Midbrain (tissue), 1 donor: ENCODE results near the gene AP3S1.
"Not testable (repeated sequence)": the region's sequence is repeated elsewhere in the genome, so short reads cannot be mapped to it uniquely, and the experiment has no call there.

ENCODE experiments used
- DNase-seq: peaks from one replicate; lab custom pipeline; 2025; lab: John Stamatoyannopoulos, UW

Gene AP3S1

DNA sequence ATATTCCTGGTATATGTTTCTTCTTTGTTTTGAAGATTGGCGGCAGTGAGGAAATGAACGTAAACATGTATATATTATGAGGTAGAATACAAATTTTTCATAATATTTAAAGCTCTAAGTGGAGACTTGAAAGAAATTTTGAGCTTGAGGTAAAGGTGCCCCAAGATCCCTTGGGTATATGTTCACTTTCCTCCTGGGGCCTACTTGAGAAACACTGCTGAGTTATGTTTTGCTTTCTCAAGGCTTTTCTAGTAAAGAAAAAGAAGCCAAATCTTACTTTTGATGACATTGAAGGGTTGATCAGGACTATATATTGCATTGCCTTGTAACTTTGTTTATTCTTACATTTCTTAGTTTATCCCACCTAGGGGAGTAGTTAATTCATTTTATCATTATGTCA lies 30.7 kb downstream of the AP3S1 start:
- DNase-seq: no peak

- DNase-seq: no peak
Measured at GRCh38 chr5:115873392-115873791, 31.7 kb downstream of the AP3S1 start.

DNA sequence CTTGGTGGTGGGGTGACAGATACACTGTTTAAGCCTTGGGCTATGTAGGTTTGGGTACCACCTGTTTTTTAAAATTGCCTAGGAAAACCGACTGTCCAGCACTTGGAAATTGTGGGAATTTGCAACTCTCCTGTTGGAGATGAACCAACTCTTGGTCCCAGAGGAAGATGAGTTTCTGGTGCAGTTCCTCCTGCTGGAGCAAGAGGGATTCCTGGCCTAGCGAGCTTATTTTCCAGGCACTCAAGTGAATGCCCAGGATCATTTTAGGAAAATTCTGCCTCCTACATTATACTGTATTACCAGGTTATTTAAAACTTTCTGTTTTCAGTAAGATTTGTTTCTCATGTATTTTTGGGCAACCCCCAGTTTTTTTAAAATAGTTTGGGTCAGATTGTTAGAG lies 33.7 kb downstream of the AP3S1 start:
- no peak for DNase-seq

GRCh38 chr5:115877342-115877741 lies 35.6 kb downstream of the AP3S1 start:
- not testable (repeated sequence) for DNase-seq

DNA sequence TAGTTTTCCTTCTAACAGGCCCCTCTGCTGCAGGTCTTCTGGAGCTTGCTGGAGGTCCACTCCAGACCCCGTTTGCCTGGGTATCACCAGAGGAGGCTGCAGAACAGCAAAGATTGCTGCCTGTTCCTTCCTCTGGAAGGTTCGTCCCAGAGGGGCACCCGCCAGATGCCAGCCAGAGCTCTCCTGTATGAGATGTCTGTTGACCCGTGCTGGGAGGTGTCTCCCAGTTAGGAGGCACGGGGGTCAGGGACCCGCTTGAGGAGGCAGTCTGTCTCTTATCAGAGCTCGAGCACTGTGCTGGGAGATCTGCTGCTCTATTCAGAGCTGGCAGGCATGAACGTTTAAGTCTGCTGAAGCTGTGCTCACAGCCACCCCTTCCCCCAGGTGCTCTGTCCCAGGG lies 40.7 kb downstream of the AP3S1 start:
- DNase-seq: not testable (repeated sequence)

GRCh38 chr5:115884704-115885103 lies 43.0 kb downstream of the AP3S1 start:
- DNase-seq: no peak

- not testable (repeated sequence) for DNase-seq
Measured at GRCh38 chr5:115885208-115885607, 43.5 kb downstream of the AP3S1 start.

DNA sequence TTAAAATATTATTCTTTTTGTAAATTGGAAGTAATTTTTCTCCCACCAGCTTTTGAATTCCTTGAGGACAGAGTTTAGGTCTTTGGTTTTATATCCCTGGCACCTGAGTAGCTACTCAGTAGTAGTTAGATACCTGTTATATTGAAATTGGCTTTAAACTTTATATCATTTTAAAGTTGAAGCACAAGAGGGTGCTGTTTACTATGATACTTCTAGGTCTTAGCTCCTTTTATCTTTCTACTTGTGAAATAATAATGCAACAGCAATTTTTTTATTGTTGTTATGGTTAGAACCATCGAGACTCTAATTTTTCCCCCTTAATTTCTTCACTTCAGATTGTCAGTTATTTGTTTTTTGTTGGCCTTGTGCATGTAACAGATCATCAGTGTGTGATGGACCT lies 46.3 kb downstream of the AP3S1 start:
- peak; percentile 10 for DNase-seq

DNA sequence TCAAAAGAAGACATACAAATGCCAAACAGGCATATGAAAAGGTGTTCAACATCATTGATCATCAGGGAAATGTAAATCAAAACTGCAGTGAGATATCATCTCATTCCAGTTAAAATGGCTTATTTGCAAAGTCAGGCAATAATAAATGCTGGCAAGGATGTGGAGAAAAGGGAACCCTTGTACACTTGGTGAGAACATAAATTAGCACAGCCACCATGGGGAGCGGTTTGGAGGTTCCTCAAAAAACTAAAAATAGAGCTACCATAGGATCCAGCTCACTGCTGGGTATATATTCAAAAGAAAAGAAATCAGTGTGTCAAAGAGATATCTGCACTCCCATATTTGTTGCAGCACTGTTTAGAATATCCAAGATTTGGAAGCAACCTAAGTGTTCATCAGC lies 50.3 kb downstream of the AP3S1 start:
- no peak for DNase-seq

- DNase-seq: no peak
Measured at GRCh38 chr5:115894342-115894741, 52.6 kb downstream of the AP3S1 start.

- DNase-seq: no peak
Measured at GRCh38 chr5:115895821-115896220, 54.1 kb downstream of the AP3S1 start.

DNA sequence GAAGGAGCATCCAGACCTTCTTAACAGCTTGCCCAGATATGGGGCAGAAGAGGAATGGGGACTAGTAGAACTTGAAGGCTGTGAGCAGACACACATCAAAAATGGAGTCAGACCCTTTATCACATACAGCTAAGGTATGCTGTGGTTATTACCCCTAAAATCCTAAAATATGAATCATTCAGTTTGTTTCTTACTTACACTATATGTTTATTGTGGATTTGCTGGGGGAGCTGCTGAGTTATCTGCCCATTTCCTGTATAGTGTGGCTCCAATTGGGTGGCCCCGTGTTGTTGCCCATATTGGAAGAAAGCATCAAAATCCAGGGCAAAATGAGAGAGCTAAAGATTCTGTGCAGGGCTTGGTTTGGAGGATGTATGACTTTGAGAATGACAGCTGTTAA lies 56.9 kb downstream of the AP3S1 start:
- DNase-seq: no peak

GRCh38 chr5:115907177-115907576 lies 65.4 kb downstream of the AP3S1 start:
- no peak for DNase-seq

DNA sequence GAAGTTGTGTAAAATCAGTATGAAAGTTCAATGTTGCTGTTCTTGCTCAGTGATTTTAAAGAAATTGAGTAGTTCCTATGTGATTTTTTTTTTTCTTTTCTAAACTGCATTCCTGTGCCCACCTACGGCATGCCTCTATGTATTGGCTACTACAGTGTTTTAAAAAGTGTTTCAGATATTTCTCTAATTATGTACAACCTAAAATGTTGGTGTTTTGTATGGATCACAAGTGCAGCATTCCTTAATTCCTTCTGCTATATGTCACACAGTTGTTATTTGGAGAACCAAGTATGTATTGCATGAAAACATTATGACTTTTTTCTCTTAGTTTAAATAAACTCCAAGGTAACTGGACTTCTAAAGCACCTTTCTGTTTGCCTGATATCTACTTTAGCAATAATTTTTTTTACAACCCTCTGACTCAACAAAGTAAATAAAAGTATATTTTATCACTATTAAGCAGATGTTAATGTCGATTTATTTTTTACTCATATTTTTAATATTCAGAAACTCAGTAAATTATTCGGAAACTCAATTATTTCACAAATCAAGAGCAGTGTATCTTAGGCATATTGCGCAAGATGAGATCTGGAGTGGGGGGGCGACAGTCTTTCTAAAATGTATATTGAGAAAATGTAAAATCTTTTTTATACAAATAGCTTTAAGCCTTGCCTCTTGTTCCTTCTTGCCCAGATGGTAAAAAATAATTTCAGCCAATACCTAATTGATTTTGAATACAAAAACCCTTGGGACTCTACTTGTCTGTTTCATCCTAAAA lies 72.1 kb downstream of the AP3S1 start:
- DNase-seq: not testable (repeated sequence)

DNA sequence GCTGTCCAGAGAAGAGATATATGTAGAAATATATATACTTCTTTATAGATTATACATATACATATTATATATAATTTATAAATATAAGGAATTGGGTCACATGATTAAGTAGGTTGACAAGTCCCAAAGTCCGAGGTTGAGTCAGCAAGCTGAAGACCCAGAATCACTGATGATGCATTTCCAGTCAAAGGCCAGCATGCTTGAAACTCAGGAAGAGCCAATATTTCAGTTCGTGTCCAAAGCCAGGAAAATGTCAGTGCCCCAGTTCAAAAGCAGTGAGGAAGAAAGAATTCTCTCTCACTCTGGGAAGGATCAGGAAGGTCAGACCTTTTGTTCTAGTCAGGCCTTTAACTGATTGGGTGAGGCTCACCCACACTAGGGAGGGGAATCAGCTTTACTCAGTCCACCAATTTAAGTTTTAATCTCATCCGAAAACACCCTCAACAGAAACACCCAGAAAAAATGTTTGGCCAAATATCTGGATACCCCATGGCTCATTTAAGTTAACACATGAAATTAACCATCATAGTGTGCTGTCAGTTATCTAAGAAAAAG lies 78.5 kb downstream of the AP3S1 start:
- DNase-seq: no peak

- not testable (repeated sequence) for DNase-seq
Measured at GRCh38 chr5:115928578-115929407, 87.1 kb downstream of the AP3S1 start.

DNA sequence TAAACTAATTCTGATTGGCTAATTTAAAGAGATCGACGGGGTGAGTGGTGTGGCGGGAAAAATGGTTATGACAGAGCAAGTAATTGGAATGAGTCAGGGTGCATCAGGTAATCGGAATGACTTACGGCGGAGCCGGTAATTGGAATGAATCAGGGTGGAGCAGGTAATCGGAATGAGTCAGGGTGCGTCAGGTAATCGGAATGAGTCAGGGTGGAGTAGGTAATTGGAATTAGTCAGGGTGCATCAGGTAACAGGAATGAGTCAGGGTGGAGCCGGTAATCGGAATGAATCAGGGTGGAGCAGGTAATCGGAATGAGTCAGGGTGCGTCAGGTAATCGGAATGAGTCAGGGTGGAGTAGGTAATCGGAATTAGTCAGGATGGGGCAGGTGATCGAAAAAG lies 88.4 kb downstream of the AP3S1 start:
- DNase-seq: not testable (repeated sequence)

GRCh38 chr5:115930630-115931337 lies 89.0 kb downstream of the AP3S1 start:
- DNase-seq: no peak

DNA sequence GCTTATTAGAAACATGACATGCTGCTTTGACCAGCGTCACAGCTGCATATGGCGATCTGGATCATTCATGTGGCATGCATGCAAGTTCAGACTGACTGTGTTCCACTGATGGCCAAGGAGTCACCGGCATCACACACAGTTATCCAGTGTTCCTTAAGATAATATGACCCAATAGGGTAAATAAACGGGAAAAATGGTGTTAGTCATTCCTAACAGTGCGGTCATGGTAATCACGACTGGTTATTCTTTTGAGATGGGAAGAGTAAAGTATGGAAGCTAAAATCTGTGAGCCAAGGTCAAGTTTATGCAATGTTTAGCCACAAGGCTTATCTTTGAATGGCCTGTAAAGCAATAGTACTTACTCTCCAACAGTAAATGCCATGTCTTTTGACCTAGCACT lies 91.3 kb downstream of the AP3S1 start:
- DNase-seq: no peak

DNA sequence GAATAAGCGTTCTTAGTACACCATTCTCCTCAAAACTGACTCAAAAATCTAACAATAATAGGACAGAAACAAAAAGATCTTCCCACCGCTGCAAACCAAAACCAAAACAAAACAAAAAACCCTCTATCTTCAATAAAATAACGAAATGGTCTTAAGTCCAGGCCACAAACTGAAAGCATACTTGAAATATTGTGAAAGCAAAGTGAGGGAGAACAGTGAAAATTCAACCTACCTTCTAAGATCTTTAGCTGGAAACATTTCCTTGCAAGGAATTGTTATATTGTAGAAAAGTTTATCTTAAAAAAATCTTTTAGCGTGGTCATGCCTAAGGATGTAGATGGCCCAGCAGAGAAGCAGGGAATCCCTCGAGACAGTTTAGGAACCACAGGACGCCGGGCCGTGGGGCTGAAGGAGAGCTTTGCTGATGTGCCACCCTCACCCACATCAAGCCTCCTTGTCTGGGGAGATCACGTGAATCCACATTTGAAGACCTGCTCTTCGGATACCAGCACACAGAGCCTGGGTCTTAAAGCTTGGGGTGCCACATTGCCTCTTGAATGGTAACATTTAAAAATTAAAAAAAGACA lies 92.7 kb downstream of the AP3S1 start:
- DNase-seq: no peak

GRCh38 chr5:115936031-115936430 lies 94.3 kb downstream of the AP3S1 start:
- DNase-seq: no peak

DNA sequence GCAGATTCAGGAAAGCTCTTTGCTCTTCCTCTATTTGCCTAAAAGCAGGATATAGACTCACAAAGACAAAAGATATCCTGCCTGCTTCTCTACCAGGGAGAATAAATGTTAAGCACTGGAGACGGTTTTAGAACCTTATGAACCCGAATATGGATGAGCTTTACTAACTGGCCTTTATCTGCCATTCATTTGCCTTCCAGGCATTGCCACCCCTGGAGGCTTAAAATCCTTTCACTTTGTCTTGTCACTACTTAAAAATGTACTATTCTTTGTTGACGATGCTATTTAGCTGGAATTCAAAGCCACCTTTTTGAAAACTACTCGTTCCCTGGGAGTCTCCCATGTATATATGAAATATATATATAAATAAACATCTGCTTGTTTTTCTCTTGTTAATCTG lies 97.3 kb downstream of the AP3S1 start:
- DNase-seq: no peak
